HuH-7 (cell line): ENCODE data around the gene POLR2C.
A peak's percentile ranks its signal among the peaks of the same experiment; 100 is the strongest.

Experiments
- DNase-seq: peaks from one replicate; pipeline ENCODE4 v3.0.0; 2011; ENCODE audit warnings: low spot score

Gene POLR2C

DNA sequence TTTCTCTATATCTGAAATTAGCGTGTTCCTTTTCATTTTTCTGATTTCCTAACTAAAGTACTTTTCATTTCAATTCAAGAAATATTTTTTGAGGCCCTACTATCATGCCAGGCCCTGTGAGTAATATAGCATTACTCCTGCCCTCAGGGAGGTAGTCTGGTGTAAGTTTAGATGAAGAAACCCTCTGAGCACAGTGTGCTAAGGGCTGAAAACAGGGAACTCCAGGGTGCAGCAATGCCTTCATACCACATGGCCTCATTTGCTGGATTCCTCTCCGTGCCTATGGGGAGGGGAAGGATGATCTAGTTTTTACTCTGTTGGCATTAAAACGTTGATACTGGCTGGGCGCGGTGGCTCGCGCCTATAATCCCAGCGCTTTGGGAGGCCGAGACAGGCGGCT, 10.5 kb upstream of the POLR2C start:
- no peak for DNase-seq

DNA sequence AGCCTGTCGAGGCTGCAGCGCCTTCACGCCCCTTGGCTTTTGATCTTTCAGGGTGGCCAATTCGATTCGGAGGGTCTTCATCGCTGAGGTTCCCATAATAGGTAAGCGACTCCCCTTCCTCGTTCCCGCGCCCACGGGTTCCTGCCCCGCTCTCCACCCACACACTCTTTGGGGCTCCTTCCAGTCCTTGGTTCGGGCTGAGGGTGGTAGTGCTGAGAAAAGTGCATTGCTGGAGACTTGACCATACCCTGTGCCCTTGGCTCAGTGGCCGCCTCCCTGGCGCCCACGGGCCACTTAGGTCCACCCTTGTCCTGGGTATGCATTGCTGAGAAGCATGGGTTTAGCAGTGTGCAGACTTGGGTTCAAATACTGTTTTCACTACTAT, 491 bp downstream of the POLR2C start:
- DNase-seq, result no peak

DNA sequence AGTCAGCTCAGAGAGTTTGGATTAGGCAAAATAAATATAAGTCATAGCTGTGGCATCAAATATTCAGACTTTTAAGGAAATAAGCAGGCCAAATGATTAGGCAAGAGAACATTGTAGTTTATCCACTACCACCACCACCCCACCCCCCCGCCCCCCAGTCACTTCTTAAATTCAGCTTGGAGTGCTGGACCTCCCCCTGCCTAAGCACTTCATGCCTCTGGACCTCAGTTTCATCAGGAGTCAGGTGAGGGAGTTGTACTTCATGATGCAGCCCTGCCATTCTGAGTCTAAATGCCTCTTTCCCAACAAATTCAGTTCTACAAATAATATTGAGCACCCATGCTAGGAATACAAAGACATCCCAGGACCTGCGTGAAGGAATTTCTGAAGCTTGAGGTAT, 2.0 kb downstream of the POLR2C start:
- DNase-seq, result no peak

DNA sequence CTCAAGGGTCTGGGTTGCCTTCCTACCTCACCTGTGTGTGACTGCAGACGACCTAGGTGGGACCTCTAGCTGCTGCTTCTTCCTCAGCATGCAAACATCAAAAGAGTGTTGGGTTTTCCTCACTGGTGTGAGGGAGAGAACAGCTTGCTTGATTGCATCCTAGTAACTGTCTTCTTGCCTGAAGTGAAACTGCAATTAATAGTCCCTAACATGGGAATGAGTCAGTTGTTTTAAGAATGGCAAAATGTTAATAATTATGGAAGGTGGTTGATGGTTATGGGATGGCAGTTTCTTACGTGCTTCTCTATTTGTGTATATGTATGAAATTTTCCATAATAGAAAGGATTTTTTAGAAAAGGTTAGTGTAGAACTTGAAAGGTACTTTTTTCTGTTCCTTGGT, 5.9 kb downstream of the POLR2C start:
- no peak for DNase-seq

DNA sequence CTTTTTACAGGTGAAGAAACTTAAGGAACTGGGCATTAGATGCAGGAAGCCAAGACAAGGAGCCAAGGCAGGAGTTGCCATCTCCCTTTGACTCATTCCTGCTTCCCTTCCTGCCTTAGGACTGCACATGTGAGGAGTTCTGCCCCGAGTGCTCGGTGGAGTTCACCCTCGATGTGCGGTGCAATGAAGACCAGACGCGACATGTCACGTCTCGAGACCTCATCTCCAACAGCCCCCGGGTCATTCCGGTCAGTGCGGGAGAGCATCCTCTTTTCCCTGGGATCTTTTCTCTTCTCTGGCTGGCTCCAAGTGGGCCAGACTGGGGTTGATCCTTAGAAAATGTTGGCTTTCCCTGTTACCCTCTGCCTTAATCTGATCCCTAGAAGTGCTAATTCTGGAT, 6.6 kb downstream of the POLR2C start:
- DNase-seq, result no peak

DNA sequence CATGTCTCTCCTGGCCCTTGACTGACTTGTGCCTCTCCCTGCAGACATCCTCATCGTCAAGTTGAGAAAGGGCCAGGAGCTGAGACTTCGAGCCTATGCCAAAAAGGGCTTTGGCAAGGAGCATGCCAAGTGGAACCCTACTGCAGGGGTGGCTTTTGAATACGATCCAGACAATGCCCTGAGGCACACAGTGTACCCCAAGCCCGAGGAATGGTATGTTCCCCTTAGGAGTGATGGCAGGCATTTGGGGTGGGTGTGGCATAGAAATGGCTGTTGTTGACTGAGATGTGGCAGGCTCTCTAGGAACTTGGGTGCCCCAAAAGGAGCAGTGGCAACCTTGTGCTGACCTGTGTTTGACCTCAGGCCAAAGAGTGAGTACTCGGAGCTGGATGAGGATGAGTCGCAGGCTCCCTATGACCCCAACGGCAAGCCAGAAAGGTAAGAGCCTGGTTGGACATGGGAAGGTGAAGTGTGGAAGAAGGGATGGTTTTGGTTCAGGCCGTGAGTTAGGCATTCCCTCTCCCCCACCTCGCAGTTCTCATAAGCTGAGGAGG, 7.5 kb downstream of the POLR2C start:
- DNase-seq, result no peak

DNA sequence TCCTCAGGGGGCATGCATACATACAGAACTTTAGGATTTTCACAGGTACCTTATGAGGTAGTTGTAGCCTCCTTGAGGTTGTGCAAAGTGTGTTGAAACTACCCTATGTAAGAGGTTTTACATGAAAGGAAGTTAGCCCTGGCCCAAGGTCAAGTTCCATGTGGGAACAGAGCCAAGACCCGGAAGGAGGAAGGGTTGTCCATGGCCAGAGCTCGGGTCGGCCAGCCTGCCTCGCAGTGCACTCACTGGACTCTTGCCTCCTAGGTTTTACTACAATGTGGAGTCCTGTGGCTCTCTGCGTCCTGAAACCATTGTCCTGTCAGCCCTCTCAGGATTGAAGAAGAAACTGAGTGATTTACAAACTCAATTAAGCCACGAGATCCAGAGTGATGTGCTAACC, 8.2 kb downstream of the POLR2C start:
- DNase-seq, result no peak

DNA sequence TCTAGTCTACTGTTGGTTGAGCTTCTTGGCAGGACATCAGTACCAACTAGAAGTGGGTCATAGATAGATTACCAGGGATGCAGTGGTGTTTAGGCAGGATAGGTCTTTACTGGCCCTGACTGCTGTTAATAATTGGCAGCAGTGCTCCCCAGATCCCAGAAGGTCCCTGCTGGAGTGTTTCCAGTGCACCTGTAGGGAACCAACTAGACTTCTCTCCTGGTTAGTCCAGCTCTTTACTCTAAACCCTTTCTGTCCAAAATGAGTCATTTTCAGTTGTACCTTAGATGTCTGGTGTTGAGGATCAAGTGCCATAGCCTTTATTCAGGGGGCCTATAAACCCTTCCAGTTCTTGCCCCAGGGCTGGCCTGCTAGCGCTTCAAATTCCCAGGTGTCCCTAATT, 8.7 kb downstream of the POLR2C start:
- no peak for DNase-seq

DNA sequence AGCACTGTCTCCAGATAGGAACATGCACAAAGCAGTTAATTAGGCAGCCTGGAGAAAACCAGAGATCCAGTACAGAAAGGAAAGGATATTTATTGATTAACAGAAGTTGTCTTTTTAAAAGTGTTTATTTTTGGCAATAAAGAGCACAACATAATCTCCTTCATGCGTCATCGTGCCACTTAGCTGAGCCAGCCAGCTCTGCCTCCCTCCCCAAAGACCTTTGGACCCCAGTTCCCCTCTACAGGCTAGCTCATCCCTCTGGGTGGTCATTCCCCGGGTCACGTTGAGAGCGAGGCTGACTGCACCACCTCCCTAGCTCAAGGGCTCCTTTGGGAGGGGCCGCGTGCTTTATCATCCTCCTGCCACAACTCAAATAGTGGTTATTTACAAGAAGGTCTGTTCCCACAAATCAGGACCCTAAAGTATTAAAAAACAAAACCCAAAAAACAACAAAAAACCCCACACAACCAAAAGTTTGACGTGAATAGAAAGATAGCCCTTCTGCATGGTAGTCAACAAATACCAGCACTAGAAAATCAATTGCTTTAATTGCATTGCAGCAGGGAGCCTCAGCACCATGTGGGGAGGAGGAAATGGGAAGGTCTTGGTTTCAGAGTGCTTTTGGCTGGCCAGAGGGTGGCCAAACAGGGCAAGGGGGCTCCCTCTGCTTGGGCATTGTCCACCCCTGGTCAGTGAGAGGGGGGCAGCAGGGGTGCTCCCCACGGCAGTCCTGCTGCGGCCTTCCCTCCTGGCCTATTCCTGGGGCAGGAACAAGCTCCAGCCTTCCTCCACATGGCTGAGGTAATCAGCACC, 9.6 kb downstream of the POLR2C start:
- peak; percentile 93 for DNase-seq

DNA sequence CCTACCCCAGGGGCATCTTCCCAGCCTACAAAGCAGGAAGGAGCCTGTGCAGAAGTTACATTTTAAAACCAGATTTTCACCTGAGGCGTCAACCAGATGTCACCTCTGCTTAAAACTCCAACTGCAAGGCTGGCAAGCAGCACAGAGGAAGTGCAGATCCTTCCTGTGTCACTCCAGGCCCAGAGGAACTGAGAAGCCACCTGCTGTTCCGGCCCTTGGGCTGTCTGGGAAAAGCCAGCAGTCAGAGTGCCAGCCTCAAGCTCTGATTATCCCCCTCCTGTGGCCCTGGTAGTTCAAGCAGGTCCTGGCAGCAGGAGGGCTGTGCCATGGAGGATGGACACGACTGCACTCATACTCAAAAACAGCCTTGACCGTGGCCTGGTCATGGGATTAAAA, 10.2 kb downstream of the POLR2C start:
- DNase-seq, result no peak

DNA sequence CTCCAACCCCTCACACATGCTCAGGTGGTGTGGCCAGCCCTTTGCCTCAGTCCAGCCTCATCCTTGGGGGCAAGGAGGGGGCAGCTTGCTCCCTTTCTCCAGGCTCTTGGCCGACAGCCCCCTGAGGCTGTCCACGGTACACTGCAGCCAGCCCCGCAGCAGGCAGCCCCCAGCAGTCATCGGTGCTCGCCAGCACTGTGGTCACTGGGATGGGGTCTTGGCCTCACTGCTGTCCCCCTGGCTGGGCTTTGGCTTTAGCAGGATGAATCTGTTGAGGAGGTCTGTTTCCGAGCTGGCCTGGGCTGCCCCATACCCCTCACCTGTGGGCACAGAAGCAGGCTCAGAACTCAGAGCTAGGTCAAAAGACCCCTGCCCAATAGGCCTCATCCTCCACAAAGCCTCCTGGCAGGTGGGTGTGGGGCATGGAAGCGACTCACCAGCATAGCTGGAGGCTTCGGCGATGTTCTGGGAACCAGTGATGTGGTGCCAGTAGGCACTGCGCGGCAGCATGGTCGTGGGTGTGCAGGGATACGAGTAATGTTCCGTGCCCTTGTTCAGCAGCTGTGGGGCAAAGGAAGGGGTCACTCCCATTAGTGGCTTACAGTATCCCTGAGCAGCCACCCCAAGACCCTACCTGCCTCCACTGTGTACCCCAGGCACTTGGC, 10.8 kb downstream of the POLR2C start:
- no peak for DNase-seq

DNA sequence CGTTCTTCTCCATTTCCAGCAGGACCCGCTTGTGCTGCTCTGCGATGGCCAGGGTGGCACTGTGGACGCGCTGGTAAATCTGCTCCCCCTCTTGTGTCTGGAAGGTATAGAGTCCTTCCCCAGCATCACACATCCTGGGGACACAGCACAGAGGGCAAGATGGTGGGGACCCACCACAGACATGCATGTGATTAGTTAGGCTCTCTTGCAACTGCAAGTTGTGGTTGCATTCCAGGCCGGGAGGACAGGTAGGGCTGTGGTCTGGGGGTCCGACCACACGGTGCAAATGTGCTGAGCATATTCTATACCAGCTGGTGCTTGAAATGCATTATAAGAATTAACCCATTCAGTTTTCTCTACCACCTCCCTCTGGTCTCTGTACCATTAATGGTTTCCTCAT, 11.4 kb downstream of the POLR2C start:
- DNase-seq, result no peak

DNA sequence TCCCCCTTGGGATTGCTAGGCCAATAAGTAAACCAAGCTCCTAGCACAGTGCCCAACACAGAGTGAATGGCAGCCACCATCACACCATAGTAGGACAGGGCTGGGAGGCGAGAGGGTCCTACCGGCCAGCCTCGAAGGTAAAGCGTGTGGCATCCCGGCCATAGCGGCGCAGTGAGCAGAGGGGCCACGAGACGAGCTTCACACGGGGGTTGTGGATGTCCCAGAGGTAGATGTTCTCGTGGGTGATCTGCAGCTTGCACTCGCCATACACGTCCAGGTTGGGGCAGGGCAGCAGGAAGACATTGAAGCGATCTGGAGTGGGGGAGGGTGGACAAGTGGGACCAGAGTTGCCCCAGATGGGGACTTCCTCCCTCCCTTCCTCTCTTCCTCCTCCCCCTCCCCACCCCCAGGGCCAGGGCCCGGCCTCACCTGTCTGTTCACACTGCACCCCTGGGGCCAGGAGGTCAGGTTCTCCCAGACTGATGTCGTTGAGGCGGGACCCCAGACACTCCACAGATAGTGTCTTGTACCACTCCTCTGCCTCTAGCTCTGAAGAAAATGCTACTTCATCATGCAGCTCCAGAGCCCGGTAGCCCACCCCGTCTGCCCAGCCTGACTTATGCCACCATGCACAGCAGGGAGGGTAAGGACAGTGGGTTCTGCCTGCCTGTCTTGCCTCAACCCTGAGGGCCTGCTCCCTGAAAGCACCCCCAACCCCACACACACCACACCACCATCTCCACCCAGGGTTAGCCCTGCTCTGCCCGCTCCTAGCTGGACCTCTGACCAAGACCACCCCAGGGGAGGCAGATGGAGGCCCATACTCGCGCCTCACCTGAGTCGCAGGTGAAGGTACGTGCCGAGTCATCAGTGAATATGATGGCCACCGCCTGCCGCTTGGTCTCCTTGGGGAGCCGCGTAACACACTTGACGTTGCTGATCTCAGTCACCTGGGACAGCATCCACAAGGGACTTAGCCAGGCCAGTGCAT, 12.5 kb downstream of the POLR2C start:
- no peak for DNase-seq

DNA sequence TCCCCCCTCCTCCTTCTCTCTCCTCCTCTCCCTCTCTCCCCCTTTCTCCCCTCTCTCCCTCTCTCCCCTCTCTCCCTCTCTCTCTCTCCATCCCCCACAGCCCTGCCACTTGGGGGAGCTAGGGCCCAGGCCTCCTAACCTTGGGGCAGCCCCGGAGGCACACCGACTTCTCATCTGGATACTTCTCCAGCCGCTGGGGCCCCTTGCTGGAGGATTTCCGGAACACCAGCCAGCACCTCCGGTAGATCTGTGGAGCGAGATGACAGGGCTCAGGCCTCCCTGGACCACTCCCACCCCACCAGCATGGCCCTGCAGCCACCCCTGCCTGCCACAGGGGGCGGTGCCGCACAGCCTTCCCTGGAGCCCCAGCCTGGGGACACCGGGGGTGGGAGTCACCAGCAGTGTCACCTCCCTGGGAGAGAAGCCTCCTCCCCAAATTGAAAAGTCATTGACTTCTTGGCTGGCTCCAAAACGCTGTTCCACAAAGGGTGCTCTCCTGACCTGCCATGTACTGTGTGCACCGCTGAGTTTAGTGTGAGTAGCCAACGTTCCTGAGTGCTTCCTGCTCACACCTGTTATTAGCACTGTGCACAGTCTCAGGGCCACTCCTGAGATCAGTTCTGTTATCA, 13.3 kb downstream of the POLR2C start:
- DNase-seq, result peak; percentile 83

DNA sequence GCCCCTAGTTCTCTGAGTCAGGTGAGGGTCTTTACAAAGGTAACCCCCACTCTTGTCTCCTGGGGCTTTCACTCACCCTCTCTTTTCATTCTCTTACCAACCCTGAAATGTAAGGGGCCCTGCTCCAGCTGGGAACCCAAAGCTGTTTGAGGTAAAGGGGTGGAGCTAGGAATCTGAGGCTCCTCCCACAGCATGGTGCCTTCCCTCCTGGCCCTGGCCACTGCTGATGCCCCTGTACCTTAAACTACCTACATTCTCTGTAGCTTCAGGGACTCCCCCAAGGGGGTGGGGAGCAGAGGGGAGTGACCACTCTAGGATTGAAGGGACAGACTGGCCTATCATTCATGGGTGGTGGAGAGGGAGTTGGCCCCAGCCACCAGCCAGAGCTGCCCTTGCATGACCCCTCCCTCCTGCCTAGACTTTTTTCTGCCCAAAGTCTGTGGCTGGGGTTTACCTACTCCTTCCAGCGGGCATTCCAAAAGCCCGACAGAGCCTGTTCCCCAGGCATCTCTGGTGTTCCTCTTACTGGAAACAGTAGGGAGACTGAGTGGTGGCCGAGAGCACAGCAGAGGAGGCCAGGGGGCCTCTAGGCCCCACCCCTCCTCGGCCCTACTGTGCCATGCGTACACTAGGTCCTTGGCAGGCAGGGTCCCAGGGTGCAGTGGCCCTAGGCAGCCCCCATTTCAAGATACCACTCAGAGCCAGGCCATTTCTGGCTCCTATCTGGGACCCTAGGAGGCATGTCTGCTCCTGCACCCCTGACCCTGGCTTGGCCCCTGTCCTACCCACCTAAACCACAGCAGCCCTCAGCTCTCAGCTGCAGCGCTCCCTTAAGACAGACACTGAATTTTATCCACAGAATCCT, 14.3 kb downstream of the POLR2C start:
- DNase-seq, result no peak

DNA sequence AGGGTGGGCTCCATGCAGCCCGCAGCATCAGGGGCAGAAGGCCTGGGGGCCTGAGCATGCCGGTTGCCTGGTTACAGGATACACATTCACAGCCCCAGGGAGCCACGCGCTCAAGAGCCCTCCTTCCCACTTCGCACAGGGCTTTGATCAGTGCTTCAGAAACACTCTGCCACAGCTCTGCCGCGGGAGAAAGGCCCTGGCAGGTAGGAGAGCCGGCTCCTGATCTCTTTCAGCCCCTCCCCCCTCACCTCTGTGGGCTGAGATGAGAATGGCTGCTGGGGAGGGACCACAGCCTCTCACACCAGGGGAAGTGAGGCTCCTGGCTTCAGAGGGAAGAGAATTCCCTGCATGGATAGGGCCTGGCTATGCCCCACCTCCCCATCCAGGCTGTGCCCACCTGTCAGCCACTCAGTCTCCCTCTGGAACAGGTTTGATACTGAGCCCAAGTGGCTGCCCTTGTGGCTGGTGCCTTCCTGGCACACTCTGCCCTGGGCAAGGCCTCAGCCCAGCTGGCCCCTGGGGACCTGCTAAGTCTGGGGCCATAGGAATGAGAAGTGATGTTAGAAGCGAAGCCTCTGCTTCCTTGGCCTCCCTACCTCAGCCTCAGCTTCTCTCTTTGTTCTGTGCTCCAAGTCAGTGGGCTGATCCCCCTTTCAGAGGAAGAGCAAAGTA, 15.2 kb downstream of the POLR2C start:
- no peak for DNase-seq

DNA sequence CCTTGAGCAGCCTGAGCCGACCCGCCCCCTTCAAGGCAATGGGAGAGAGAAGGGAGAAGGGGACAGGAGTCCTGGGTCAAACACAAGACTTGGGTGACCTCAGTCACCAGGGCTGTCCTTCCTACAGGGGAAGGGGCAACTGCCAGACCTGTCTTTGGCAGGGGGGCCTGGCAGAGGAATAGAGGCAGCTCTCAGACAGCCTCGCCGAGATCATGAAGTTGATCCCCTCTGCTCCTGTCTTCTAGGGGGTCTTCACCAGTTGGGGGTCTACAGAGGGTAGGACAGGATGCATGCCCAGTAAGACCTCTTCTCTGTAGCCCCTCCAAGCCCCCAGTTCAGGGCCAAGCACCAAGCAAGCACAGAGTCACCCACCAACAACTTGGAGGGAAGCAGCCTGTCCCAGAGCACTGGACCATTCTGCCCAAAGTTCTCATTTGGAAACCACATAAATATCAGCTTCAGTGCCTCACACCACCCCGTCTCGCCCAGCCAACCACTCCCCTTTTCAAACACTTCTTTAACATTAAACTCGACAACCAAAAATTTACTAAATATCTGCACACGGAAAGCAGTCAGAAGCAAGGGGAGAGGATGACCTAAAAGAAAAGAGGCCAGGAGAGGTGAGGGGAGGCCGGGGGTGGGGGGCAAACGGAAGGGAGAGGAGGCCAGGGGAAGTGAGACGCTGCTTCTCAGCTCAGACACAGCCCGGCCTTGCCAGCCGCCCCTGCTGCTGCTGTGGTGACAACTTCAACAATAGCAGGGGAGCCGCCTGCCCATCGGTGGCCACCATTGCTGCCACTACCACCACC, 16.1 kb downstream of the POLR2C start:
- DNase-seq, result no peak

DNA sequence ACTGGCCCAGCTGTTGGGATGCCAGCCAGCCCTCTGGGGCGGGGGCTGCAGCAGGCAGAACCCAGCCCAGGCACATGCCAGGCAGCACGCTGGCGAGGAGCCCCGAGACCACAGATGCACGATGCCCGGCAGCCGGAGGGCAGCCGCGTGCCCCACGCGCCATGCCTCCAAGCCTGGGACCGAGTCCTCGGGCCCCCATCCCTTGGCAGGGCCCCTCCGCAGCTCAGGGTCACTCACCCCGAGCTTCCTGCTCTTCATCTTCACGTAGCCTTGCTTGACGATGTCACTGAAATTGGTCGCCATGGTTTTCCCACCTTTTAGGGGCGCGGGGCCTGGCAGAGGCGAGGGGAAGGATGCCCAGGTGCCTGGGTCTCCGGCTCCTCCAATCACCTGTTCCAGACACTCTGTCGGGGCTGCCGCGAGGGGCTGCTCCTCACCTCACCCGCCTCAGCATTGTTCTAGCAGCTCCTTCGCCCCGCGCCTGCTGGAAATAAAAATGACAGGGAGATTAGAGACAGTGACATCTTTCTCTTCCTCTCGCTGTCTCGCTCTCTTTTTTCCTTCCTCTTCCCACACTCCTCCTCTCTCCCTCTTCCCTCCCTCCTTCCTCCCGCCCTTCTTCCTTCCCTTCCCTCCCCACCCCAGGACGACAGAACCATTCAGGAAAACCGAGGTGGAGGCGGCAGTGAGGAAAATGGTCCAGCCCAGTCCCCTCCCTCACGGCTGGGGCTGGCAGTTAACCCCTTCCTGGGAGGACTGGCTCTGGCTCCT, 16.9 kb downstream of the POLR2C start:
- peak; percentile 75 for DNase-seq
